ENCODE data around the gene GPR18.

The GPR18 gene

DNA sequence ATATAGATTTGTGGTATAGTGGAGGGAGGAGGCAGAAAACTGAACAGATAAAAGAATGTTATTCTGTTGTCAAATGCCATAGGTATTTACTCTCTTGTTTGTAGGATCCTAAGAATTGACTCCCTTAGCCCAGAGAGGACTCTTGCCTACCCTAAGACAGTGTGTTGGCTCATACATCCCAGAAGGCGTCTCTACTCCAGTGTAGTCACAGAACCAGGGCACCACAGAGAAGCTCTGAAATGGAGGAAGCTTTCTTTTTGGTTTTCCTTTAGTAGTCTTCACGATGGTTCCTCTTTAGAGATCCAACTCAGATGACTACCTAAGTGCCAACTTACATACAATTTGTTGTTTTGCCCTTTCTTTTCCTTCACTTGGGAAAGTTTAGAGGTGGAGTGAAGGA, 35.0 kb upstream of the GPR18 start:
- no peaks in the 10 kb centered on the region for H3K36me3 ChIP-seq (replicated peaks in 1 of 2; ENCODE audit: control insufficient read depth in 2 of 2, insufficient read depth in 2 of 2, low read length in 2 of 2)
- no peak overlapping the region for H3K23ac ChIP-seq (ENCODE audit: low read depth, low read length, poor library complexity)
- no peak overlapping the region for H3K27ac ChIP-seq (replicated peaks; ENCODE audit: low read length)
- H2AK5ac ChIP-seq (ENCODE audit: low read depth, low read length) = no peak overlapping the region
- H3K4me2 ChIP-seq (ENCODE audit: insufficient read depth, low read length, poor library complexity, severe bottlenecking) = no peak overlapping the region
- no peak overlapping the region for H3K4ac ChIP-seq (ENCODE audit: low read length)
- H3K27me3 ChIP-seq (ENCODE audit: control insufficient read depth in 3 of 3, insufficient read depth in 3 of 3, low read depth in 1 of 3, low read length in 3 of 3) = no peaks in the 10 kb centered on the region
- H2BK15ac ChIP-seq (ENCODE audit: low read length) = no peak overlapping the region
- no peak overlapping the region for H3K14ac ChIP-seq (ENCODE audit: low read length)
- no peak overlapping the region for H4K91ac ChIP-seq (ENCODE audit: low read depth, low read length, poor library complexity)
- no peaks in the 10 kb centered on the region for H3K4me1 ChIP-seq (ENCODE audit: control insufficient read depth in 2 of 2, insufficient read depth in 1 of 2, low read depth in 1 of 2, low read length in 2 of 2)
- H2BK12ac ChIP-seq (ENCODE audit: low read length) = no peak overlapping the region
- H3K4me3 ChIP-seq (ENCODE audit: low read length in 2 of 2) = no peak overlapping the region
- H2BK5ac ChIP-seq (ENCODE audit: low read length) = no peak overlapping the region
- H3K9ac ChIP-seq (ENCODE audit: low read depth, low read length, poor library complexity) = no peak overlapping the region
- H3K79me1 ChIP-seq (ENCODE audit: low read depth, low read length) = no peaks in the 10 kb centered on the region
- DNase-seq (ENCODE audit: low spot score) = no peak
- no CpG with 5 or more reads among the region's 2 CpGs for WGBS, 2 donors (ENCODE audit: extremely low coverage in 2 of 2, insufficient read length in 2 of 2, insufficient replicate concordance in 1 of 2)
- H3K18ac ChIP-seq (ENCODE audit: low read length) = no peak overlapping the region
- H3K9me3 ChIP-seq (replicated peaks in 1 of 2; ENCODE audit: control insufficient read depth in 2 of 2, insufficient read depth in 1 of 2, low read depth in 1 of 2, low read length in 2 of 2) = no peaks in the 10 kb centered on the region
- no peak overlapping the region for H2BK120ac ChIP-seq (ENCODE audit: low read depth, low read length)
- H4K8ac ChIP-seq (ENCODE audit: low read depth, low read length) = no peak overlapping the region
- no peak overlapping the region for H2AFZ ChIP-seq (ENCODE audit: low read length)

DNA sequence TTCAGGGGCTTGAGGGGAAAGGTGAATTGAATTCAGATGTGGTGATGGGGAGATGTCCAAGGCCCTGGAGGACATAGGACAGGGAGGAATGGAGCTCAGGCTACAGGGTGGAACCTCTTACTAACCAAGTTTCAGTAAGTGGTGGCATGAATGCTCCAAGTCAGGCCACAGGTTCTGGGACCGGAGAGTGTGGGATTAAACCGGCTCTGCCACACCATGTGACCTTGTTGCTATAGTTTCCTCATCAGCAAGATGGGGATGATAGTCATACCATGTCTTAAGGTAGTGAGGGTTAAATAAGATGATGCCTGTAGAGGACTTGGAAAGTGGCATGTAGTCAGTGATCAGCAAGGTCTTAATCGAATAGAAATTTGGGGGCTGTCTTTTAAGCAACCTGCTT, 32.7 kb upstream of the GPR18 start:
- H3K14ac ChIP-seq (ENCODE audit: low read length) = no peak overlapping the region
- H2AFZ ChIP-seq (ENCODE audit: low read length) = no peak overlapping the region
- no peaks in the 10 kb centered on the region for H3K79me1 ChIP-seq (ENCODE audit: low read depth, low read length)
- no peak overlapping the region for H3K23ac ChIP-seq (ENCODE audit: low read depth, low read length, poor library complexity)
- H3K18ac ChIP-seq (ENCODE audit: low read length) = no peak overlapping the region
- H3K4me1 ChIP-seq (ENCODE audit: control insufficient read depth in 2 of 2, insufficient read depth in 1 of 2, low read depth in 1 of 2, low read length in 2 of 2) = no peaks in the 10 kb centered on the region
- WGBS, 2 donors (ENCODE audit: extremely low coverage in 2 of 2, insufficient read length in 2 of 2, insufficient replicate concordance in 1 of 2) = no CpG with 5 or more reads among the region's 3 CpGs
- no peak overlapping the region for H2BK15ac ChIP-seq (ENCODE audit: low read length)
- H2BK5ac ChIP-seq (ENCODE audit: low read length) = no peak overlapping the region
- H3K9me3 ChIP-seq (replicated peaks in 1 of 2; ENCODE audit: control insufficient read depth in 2 of 2, insufficient read depth in 1 of 2, low read depth in 1 of 2, low read length in 2 of 2) = no peaks in the 10 kb centered on the region
- no peak overlapping the region for H3K4me2 ChIP-seq (ENCODE audit: insufficient read depth, low read length, poor library complexity, severe bottlenecking)
- H3K27me3 ChIP-seq (ENCODE audit: control insufficient read depth in 3 of 3, insufficient read depth in 3 of 3, low read depth in 1 of 3, low read length in 3 of 3) = no peaks in the 10 kb centered on the region
- H3K9ac ChIP-seq (ENCODE audit: low read depth, low read length, poor library complexity) = no peak overlapping the region
- H3K27ac ChIP-seq (replicated peaks; ENCODE audit: low read length) = no peak overlapping the region
- no peak overlapping the region for H2BK12ac ChIP-seq (ENCODE audit: low read length)
- no peak for DNase-seq (ENCODE audit: low spot score)
- H2AK5ac ChIP-seq (ENCODE audit: low read depth, low read length) = no peak overlapping the region
- no peak overlapping the region for H4K8ac ChIP-seq (ENCODE audit: low read depth, low read length)
- H3K4ac ChIP-seq (ENCODE audit: low read length) = no peak overlapping the region
- no peaks in the 10 kb centered on the region for H3K36me3 ChIP-seq (replicated peaks in 1 of 2; ENCODE audit: control insufficient read depth in 2 of 2, insufficient read depth in 2 of 2, low read length in 2 of 2)
- no peak overlapping the region for H3K4me3 ChIP-seq (ENCODE audit: low read length in 2 of 2)
- no peak overlapping the region for H4K91ac ChIP-seq (ENCODE audit: low read depth, low read length, poor library complexity)
- H2BK120ac ChIP-seq (ENCODE audit: low read depth, low read length) = no peak overlapping the region

- Histone ChIP-seq H2AFZ (ENCODE audit: low read length) (no peak overlapping the region), H2BK15ac (ENCODE audit: low read length) (no peak overlapping the region), H3K9ac (ENCODE audit: low read depth, low read length, poor library complexity) (no peak overlapping the region), H2AK5ac (ENCODE audit: low read depth, low read length) (no peak overlapping the region), H3K23ac (ENCODE audit: low read depth, low read length, poor library complexity) (no peak overlapping the region), H3K79me1 (ENCODE audit: low read depth, low read length) (no peaks in the 10 kb centered on the region), H3K36me3 (replicated peaks in 1 of 2; ENCODE audit: control insufficient read depth in 2 of 2, insufficient read depth in 2 of 2, low read length in 2 of 2) (no peaks in the 10 kb centered on the region), H3K9me3 (replicated peaks in 1 of 2; ENCODE audit: control insufficient read depth in 2 of 2, insufficient read depth in 1 of 2, low read depth in 1 of 2, low read length in 2 of 2) (no peaks in the 10 kb centered on the region), H2BK12ac (ENCODE audit: low read length) (no peak overlapping the region), H2BK120ac (ENCODE audit: low read depth, low read length) (no peak overlapping the region), H3K4ac (ENCODE audit: low read length) (no peak overlapping the region), H3K4me2 (ENCODE audit: insufficient read depth, low read length, poor library complexity, severe bottlenecking) (no peak overlapping the region), H3K4me1 (ENCODE audit: control insufficient read depth in 2 of 2, insufficient read depth in 1 of 2, low read depth in 1 of 2, low read length in 2 of 2) (no peaks in the 10 kb centered on the region), H3K27ac (replicated peaks; ENCODE audit: low read length) (no peak overlapping the region), H4K91ac (ENCODE audit: low read depth, low read length, poor library complexity) (no peak overlapping the region), H4K8ac (ENCODE audit: low read depth, low read length) (no peak overlapping the region), H3K27me3 (ENCODE audit: control insufficient read depth in 3 of 3, insufficient read depth in 3 of 3, low read depth in 1 of 3, low read length in 3 of 3) (no peaks in the 10 kb centered on the region), H3K18ac (ENCODE audit: low read length) (no peak overlapping the region), H2BK5ac (ENCODE audit: low read length) (no peak overlapping the region), H3K14ac (ENCODE audit: low read length) (no peak overlapping the region), H3K4me3 (ENCODE audit: low read length in 2 of 2) (no peak overlapping the region)
- WGBS, 2 donors (ENCODE audit: extremely low coverage in 2 of 2, insufficient read length in 2 of 2, insufficient replicate concordance in 1 of 2) = no CpG with 5 or more reads among the region's 7 CpGs
- DNase-seq (ENCODE audit: low spot score) = no peak
Observed at GRCh38 chr13:99289674-99290337, 31.6 kb upstream of the GPR18 start.

- H3K4ac ChIP-seq (ENCODE audit: low read length) = no peak overlapping the region
- no peak overlapping the region for H3K14ac ChIP-seq (ENCODE audit: low read length)
- H4K8ac ChIP-seq (ENCODE audit: low read depth, low read length) = no peak overlapping the region
- H3K9ac ChIP-seq (ENCODE audit: low read depth, low read length, poor library complexity) = no peak overlapping the region
- H2AFZ ChIP-seq (ENCODE audit: low read length) = no peak overlapping the region
- no peak for DNase-seq (ENCODE audit: low spot score)
- no peak overlapping the region for H4K91ac ChIP-seq (ENCODE audit: low read depth, low read length, poor library complexity)
- no peaks in the 10 kb centered on the region for H3K4me1 ChIP-seq (ENCODE audit: control insufficient read depth in 2 of 2, insufficient read depth in 1 of 2, low read depth in 1 of 2, low read length in 2 of 2)
- H3K18ac ChIP-seq (ENCODE audit: low read length) = no peak overlapping the region
- no peak overlapping the region for H3K23ac ChIP-seq (ENCODE audit: low read depth, low read length, poor library complexity)
- H2BK12ac ChIP-seq (ENCODE audit: low read length) = no peak overlapping the region
- no peaks in the 10 kb centered on the region for H3K36me3 ChIP-seq (replicated peaks in 1 of 2; ENCODE audit: control insufficient read depth in 2 of 2, insufficient read depth in 2 of 2, low read length in 2 of 2)
- H2AK5ac ChIP-seq (ENCODE audit: low read depth, low read length) = no peak overlapping the region
- no peak overlapping the region for H2BK15ac ChIP-seq (ENCODE audit: low read length)
- H2BK5ac ChIP-seq (ENCODE audit: low read length) = no peak overlapping the region
- H3K27ac ChIP-seq (replicated peaks; ENCODE audit: low read length) = no peak overlapping the region
- H3K27me3 ChIP-seq (ENCODE audit: control insufficient read depth in 3 of 3, insufficient read depth in 3 of 3, low read depth in 1 of 3, low read length in 3 of 3) = no peaks in the 10 kb centered on the region
- no peak overlapping the region for H3K4me3 ChIP-seq (ENCODE audit: low read length in 2 of 2)
- no peaks in the 10 kb centered on the region for H3K9me3 ChIP-seq (replicated peaks in 1 of 2; ENCODE audit: control insufficient read depth in 2 of 2, insufficient read depth in 1 of 2, low read depth in 1 of 2, low read length in 2 of 2)
- H3K4me2 ChIP-seq (ENCODE audit: insufficient read depth, low read length, poor library complexity, severe bottlenecking) = no peak overlapping the region
- H3K79me1 ChIP-seq (ENCODE audit: low read depth, low read length) = no peaks in the 10 kb centered on the region
- H2BK120ac ChIP-seq (ENCODE audit: low read depth, low read length) = no peak overlapping the region
- WGBS, 2 donors (ENCODE audit: extremely low coverage in 2 of 2, insufficient read length in 2 of 2, insufficient replicate concordance in 1 of 2) = 100% methylated on average over 1 of the region's 2 CpGs; no CpG with 5 or more reads in 1 of the 2 donors
Observed at GRCh38 chr13:99289271-99289670, 31.1 kb upstream of the GPR18 start.

Measured in neuronal stem cell (in vitro differentiated cells).